Raji (cell line): Measurements from ENCODE around the gene ZNF664.

Experiments used
- POLR2A ChIP-seq: IDR thresholded peaks from 2 replicates; pipeline ENCODE4 v1.6.1; 2011; ENCODE audit warnings: low read depth, low read length, control low read depth; ENCODE audit not compliant: insufficient read depth

ZNF664 gene

GRCh38 chr12:124020514-124020949 is 47.5 kb downstream of the ZNF664 start:
- TF ChIP-seq POLR2A = no peak

GRCh38 chr12:124021007-124021406 is 48.0 kb downstream of the ZNF664 start:
- TF ChIP-seq POLR2A = no peak

GRCh38 chr12:124022161-124022560 is 49.1 kb downstream of the ZNF664 start:
- TF ChIP-seq POLR2A = no peak

- no peak for TF ChIP-seq POLR2A
These were observed 51.3 kb downstream of the ZNF664 start for GRCh38 chr12:124024263-124024678.

GRCh38 chr12:124024776-124025175 is 51.8 kb downstream of the ZNF664 start:
- no peak for TF ChIP-seq POLR2A

- no peak for TF ChIP-seq POLR2A
These were observed 52.6 kb downstream of the ZNF664 start for GRCh38 chr12:124025661-124026060.

GRCh38 chr12:124026755-124027745 is 54.0 kb downstream of the ZNF664 start:
- no peak for TF ChIP-seq POLR2A

GRCh38 chr12:124027753-124028554 is 54.9 kb downstream of the ZNF664 start:
- TF ChIP-seq POLR2A = no peak

GRCh38 chr12:124028555-124028925 is 55.5 kb downstream of the ZNF664 start:
- no peak for TF ChIP-seq POLR2A

GRCh38 chr12:124030008-124030407 is 57.0 kb downstream of the ZNF664 start:
- TF ChIP-seq POLR2A = no peak

- TF ChIP-seq POLR2A = no peak
These were observed 57.5 kb downstream of the ZNF664 start for GRCh38 chr12:124030510-124030909.

- no peak for TF ChIP-seq POLR2A
These were observed 58.0 kb downstream of the ZNF664 start for GRCh38 chr12:124031058-124031457.

- TF ChIP-seq POLR2A = no peak
These were observed 59.4 kb downstream of the ZNF664 start for GRCh38 chr12:124032265-124032886.

GRCh38 chr12:124033859-124034258 is 60.8 kb downstream of the ZNF664 start:
- no peak for TF ChIP-seq POLR2A

GRCh38 chr12:124034297-124034696 is 61.3 kb downstream of the ZNF664 start:
- TF ChIP-seq POLR2A = no peak

GRCh38 chr12:124035163-124035562 is 62.1 kb downstream of the ZNF664 start:
- no peak for TF ChIP-seq POLR2A

GRCh38 chr12:124036171-124036598 is 63.2 kb downstream of the ZNF664 start:
- no peak for TF ChIP-seq POLR2A
